ENCODE results near the gene PHLDA3. TPM values are rescaled to one million over a fixed set of nuclear protein-coding genes. Genes with fewer than 3 reads are reported as not detected.

PHLDA3 gene
- polyA plus RNA-seq, 3 donors from 2014 or later: 0.62 to 10.8 TPM; not detected in 1

GRCh38 chr1:201420608-201421002 lies 48.4 kb downstream of the PHLDA3 start:
- H3K27ac Mint-ChIP-seq: no peak overlapping the region
- H3K27me3 Mint-ChIP-seq (ENCODE audit: low read depth in 3 of 3): peaks cover 1 to 9% (median 4%) of the 10 kb centered on the region in 3 donors
- no peaks in the 10 kb centered on the region for H3K36me3 Mint-ChIP-seq
- peaks cover 0 to 2% (median 0%) of the 10 kb centered on the region in 6 donors for H3K9me3 Mint-ChIP-seq
- DNase-seq: no peak
- no peak overlapping the region for H3K4me3 Mint-ChIP-seq
- no peaks in the 10 kb centered on the region for H3K4me1 Mint-ChIP-seq

GRCh38 chr1:201419746-201420607 lies 49.0 kb downstream of the PHLDA3 start:
- no peaks in the 10 kb centered on the region for H3K9me3 Mint-ChIP-seq
- no peak for DNase-seq
- H3K36me3 Mint-ChIP-seq: no peaks in the 10 kb centered on the region
- H3K4me1 Mint-ChIP-seq: no peaks in the 10 kb centered on the region
- no peak overlapping the region for H3K27ac Mint-ChIP-seq
- no peak overlapping the region for H3K4me3 Mint-ChIP-seq
- peaks cover 1 to 12% (median 4%) of the 10 kb centered on the region in 3 donors for H3K27me3 Mint-ChIP-seq (ENCODE audit: low read depth in 3 of 3)

DNA sequence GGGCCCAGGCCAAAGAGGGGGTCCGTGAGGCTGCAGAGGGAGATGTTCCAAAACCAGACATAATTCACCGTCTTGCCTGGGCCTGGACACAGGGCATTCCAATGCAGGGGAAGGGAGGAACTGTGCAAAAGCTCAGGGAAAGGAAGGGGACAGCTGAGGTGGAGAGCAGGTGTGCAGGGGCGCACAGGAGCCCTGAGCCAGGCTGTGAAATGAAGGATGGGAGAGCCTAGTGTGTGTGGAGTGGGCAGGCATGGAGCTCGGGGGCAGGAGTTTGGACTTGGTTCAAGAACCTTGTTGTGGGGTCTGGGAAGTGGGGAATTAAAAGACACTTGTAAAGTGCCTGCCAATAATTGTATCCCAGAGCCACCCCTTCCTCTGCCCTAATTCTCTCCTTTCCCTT lies 49.7 kb downstream of the PHLDA3 start:
- Mint-ChIP-seq H3K27me3 (ENCODE audit: low read depth in 3 of 3) (peaks cover 1 to 13% (median 4%) of the 10 kb centered on the region in 3 donors), H3K27ac (no peak overlapping the region)

GRCh38 chr1:201418461-201418860 lies 50.5 kb downstream of the PHLDA3 start:
- H3K4me3 Mint-ChIP-seq: no peak overlapping the region
- H3K4me1 Mint-ChIP-seq: no peaks in the 10 kb centered on the region
- DNase-seq: no peak
- H3K9me3 Mint-ChIP-seq: no peaks in the 10 kb centered on the region
- peaks cover 1 to 13% (median 4%) of the 10 kb centered on the region in 3 donors for H3K27me3 Mint-ChIP-seq (ENCODE audit: low read depth in 3 of 3)
- no peaks in the 10 kb centered on the region for H3K36me3 Mint-ChIP-seq
- no peak overlapping the region for H3K27ac Mint-ChIP-seq

More for the DNA sequence above, 49.7 kb downstream of the PHLDA3 start:
- Mint-ChIP-seq H3K9me3 (no peaks in the 10 kb centered on the region), H3K36me3 (no peaks in the 10 kb centered on the region), H3K4me3 (no peak overlapping the region), H3K4me1 (no peaks in the 10 kb centered on the region)
- DNase-seq: no peak

Other genes with a start within 250 kb of the PHLDA3 start
- gene PKP1, start 185.7 kb downstream of the PHLDA3 start, polyA plus RNA-seq: not detected
- not detected for gene TNNT2, start 91.5 kb downstream of the PHLDA3 start, polyA plus RNA-seq
- gene LAD1, start 69.9 kb downstream of the PHLDA3 start, polyA plus RNA-seq: not detected
- gene TNNI1, start 47.5 kb downstream of the PHLDA3 start, polyA plus RNA-seq: not detected
- gene CSRP1, start 37.9 kb upstream of the PHLDA3 start, polyA plus RNA-seq: 10 to 100 TPM; 58.0 to 72.9 (median 61.8) TPM
- under 1 TPM in 2 of 3 donors, not detected in 1; 0.23 to 0.56 TPM for gene NAV1, start 69.9 kb upstream of the PHLDA3 start, polyA plus RNA-seq